Adrenal gland (tissue), 5 donors: ENCODE measurements around the gene GLYR1.

Experiments
- POLR2A ChIP-seq, 2 donors: fragments of 450-650 bp; IDR thresholded peaks; one replicate each; pipeline ENCODE4 v1.6.1; 2017; ENCODE audit warnings: antibody characterized with exemption in 2 of 2, mild to moderate bottlenecking in 2 of 2, moderate library complexity in 1 of 2
- TF ChIP-seq, protein P1 (sequence below), 6 experiments: fragments of 450-650 bp in 4 of 6; fragments of 200-600 bp in 2 of 6; sonication (generic) in 1 of 6; IDR thresholded peaks; 1 replicate in 5 of 6; 2 replicates in 1 of 6; pipeline versions ENCODE4 v1.5.1 to v1.8.0; 2016 to 2021; ENCODE audit warnings: antibody characterized with exemption in 6 of 6, mild to moderate bottlenecking in 2 of 6, moderate library complexity in 1 of 6
- donor health status: DM: no; HTN: no; CAD: no.

DNA sequence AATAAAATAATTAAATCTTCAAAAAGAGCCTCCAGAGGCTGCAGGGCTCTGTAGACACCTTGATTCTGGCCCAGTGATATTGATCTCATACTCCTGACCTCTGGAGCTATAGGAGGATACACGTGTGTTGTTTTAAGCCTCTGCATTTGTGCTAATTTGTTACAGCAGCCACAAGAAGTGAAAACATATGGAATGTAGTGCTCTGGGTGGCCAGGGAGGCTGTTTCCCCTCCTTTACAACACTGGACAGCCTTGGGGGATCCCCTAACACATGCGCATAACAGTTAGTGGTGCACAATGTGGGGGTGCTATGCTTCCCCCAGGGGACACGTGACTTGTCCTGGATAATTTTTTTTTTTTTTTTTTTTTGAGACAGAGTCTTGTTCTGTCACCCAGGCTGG is 75.4 kb downstream of the GLYR1 start:
- no peak for TF ChIP-seq POLR2A (IDR thresholded peaks at IDR 0.05)
- TF ChIP-seq, protein P1, sequence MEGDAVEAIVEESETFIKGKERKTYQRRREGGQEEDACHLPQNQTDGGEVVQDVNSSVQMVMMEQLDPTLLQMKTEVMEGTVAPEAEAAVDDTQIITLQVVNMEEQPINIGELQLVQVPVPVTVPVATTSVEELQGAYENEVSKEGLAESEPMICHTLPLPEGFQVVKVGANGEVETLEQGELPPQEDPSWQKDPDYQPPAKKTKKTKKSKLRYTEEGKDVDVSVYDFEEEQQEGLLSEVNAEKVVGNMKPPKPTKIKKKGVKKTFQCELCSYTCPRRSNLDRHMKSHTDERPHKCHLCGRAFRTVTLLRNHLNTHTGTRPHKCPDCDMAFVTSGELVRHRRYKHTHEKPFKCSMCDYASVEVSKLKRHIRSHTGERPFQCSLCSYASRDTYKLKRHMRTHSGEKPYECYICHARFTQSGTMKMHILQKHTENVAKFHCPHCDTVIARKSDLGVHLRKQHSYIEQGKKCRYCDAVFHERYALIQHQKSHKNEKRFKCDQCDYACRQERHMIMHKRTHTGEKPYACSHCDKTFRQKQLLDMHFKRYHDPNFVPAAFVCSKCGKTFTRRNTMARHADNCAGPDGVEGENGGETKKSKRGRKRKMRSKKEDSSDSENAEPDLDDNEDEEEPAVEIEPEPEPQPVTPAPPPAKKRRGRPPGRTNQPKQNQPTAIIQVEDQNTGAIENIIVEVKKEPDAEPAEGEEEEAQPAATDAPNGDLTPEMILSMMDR (IDR thresholded peaks at IDR 0.05) = no peak
